Activated naive CD8-positive, alpha-beta T cell treated with anti-CD3 and anti-CD28 coated beads, Interleukin-2, amount 10 ng/mL, durations not matched to agents 7 days and 5 days (primary cell): ENCODE measurements around the gene SLC16A6. TPM values are rescaled to one million over a fixed set of nuclear protein-coding genes. Genes with fewer than 3 reads are reported as not detected.
"Not testable (repeated sequence)": the region's sequence is repeated elsewhere in the genome, so short reads cannot be mapped to it uniquely, and the experiment has no call there.

ENCODE experiments used
- ATAC-seq: fragments of 150-1000 bp; cut with Tn5 transposase; one replicate; pipeline ENCODE4 v1.10.0; 2021; ENCODE audit warnings: low read depth, moderate library complexity
- POLR2A ChIA-PET: fragments of 350-600 bp; sonication (Branson Sonifier 250); formaldehyde crosslinking; loops from one replicate; lab custom pipeline; 2021; ENCODE audit warnings: antibody characterized with exemption; lab: Charles Lee
- DNase-seq: peaks from one replicate; pipeline ENCODE4 v3.0.0; 2021
- H3K27ac Mint-ChIP-seq: one replicate; pipeline ENCODE4 v1.8.0; 2022; ENCODE audit warnings: mild to moderate bottlenecking, mixed read lengths
- H3K27me3 Mint-ChIP-seq: one replicate; pipeline ENCODE4 v1.8.0; 2022; ENCODE audit warnings: mild to moderate bottlenecking, moderate library complexity, mixed read lengths
- H3K36me3 Mint-ChIP-seq: one replicate; pipeline ENCODE4 v1.8.0; 2021; ENCODE audit warnings: mild to moderate bottlenecking, mixed read lengths
- H3K4me1 Mint-ChIP-seq: one replicate; pipeline ENCODE4 v1.8.0; 2021; ENCODE audit warnings: mixed read lengths
- H3K4me3 Mint-ChIP-seq: one replicate; pipeline ENCODE4 v1.8.0; 2022; ENCODE audit warnings: mild to moderate bottlenecking, moderate library complexity, mixed read lengths
- H3K9me3 Mint-ChIP-seq: one replicate; pipeline ENCODE4 v1.8.0; 2021; ENCODE audit warnings: mixed read lengths
- total RNA-seq, 2 experiments: library from RNA; stranded (reverse); gene quantifications; one replicate each; pipeline ENCODE4 v1.2.3, GENCODE V29; 2021

SLC16A6 gene
- total RNA-seq, 2 experiments from 2014 or later, result 5.8 to 6.5 TPM

DNA sequence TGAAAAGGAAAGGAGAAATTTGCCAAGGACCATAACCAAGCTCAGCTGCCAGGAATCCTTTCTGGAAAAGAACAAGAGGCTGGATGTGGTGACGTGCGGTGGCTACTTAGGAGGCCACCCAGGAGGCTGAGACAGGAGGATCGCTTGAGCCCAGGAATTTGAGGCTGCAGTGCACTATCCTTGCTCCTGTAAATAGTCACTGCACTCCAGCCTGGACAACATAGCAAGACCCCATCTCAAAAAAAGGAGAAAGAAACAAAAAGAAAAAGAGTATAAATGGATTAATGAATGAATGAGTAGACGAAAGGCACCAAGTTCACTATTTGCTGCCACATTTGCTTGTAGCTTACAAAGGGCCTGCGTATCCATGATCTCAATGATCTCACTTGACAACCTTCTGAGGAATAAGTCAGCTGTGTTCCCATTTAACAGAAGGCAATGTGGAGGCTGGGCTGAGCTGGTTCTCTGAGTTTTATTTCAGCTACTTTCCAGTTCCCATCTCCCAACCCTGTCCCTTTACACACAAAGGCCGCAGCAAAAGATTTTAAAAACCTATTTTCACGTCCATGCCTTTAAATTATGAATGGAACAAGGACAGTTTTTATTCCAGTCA, 30.1 kb upstream of the SLC16A6 start:
- ATAC-seq (no peak), DNase-seq (no peak)
- H3K4me1 Mint-ChIP-seq, result peaks cover 13% of the 10 kb centered on the region
- H3K9me3 Mint-ChIP-seq, result peaks cover 3% of the 10 kb centered on the region
- H3K27me3 Mint-ChIP-seq, result no peaks in the 10 kb centered on the region
- POLR2A ChIA-PET, result no interaction called here
- no peak overlapping the region for H3K4me3 Mint-ChIP-seq
- peaks cover 5% of the 10 kb centered on the region for H3K36me3 Mint-ChIP-seq
- no peak overlapping the region for H3K27ac Mint-ChIP-seq

DNA sequence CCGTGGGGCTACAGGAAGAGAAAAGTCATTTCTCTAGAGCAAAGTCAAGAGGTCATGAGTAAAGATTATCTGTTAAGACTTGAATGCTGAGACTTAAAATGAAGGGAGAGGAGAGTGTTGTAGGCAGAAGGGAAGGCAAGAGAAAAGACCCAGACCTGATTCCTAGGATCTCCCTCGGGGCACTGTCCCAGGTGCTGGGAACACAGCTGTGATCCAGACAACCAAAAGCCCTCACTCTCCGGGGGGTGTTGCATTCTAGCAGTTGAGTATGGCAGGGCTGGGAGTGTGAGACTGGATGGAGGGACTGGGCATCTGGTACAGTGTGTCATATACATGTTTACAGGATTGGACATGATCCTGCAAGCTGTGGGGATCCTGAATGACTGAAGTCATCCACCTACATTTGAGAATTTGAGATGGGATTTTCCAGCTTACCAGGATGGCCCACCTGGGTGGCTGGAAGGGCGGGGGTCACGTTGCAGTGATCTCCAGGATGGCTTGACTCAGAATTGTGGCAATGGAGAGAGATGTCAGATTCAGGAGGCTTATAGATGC, 29.5 kb upstream of the SLC16A6 start:
- Mint-ChIP-seq H3K4me3 (no peak overlapping the region), H3K4me1 (peaks cover 15% of the 10 kb centered on the region), H3K9me3 (peaks cover 4% of the 10 kb centered on the region), H3K27ac (no peak overlapping the region), H3K27me3 (no peaks in the 10 kb centered on the region), H3K36me3 (peaks cover 7% of the 10 kb centered on the region)
- ATAC-seq (no peak), DNase-seq (no peak)
- POLR2A ChIA-PET, result interaction anchor here (0.6 kb wide), 1 partner anchor 34 kb away, joined by 4 read pairs; no protein-coding TSS in a partner anchor

DNA sequence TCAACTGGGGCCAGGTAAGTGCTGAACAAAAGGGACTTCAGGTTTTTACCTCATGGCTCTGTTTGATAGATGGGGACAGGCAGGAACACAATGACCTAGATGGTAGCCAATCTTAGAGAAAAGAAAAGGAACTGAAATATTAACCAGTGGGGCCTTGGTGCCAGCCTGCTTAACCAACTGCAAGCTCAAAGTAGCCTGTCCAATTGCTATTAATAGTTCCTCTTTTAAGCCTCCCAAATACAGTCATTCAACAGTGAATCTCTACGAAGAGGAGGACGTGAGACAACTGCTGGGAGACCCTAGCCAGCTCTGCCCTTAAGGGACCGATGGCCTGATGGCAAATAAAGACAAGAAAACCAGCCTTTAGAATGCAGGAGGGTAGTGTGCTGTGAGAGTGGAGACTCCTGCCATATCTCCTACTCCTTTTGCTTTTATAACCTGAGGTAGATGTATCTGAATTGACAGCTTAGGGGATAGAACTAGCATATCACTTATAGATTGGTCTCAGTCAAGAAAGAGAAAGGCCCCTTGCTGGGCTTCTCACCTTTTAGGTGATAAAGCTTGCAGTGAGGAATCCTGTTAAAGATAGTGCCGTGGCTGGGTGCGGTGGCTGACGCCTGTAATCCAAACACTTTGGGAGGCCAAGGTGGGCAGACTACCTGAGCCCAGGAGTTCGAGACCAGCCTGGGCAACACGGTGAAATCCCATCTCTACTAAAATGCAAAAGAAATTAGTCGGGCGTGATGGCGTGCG, 28.7 kb upstream of the SLC16A6 start:
- H3K27ac Mint-ChIP-seq, result no peak overlapping the region
- peaks cover 22% of the 10 kb centered on the region for H3K4me1 Mint-ChIP-seq

DNA sequence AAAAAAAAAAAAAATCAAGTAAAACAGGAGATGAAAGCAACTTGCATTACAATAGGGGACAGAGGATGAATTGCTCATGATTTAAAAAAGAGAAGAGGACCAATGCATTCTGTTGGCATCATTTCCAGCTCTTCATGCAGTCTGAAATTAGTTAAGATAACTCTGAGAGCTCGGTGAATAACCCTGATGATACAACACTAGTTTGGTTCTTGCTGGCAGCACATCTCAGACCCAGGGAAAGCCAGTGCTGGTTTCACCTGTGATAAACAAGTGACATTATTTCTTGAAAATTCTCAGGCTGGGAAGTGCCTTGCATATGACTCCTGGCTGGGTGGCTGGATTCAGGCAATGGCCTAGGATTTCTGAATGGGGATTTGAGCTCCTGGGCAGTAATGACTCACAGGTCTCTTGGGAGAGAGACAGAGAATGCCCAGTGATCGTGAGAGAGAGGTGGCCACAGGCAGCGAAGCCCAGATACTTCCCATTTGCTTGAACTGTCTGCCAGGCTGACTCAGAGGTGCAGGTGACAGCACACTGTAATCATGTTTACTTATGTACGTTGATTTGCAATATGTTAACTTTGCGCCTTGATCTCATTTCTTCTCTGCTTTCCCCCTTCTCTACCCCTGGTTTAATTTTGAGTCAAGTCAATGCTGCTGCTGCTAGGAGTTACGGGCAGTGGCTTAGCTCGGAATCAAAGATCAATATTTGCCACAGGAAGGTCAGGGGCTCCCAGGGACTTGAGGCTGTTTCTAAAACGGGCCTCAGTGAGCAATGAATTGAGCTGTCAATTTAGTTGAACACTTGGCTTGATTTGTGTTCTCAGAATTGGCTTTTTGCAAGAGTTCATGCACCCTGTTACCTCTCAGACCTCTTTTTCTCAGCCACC, 27.4 kb upstream of the SLC16A6 start:
- peaks cover 6% of the 10 kb centered on the region for H3K36me3 Mint-ChIP-seq
- no peak for DNase-seq
- H3K9me3 Mint-ChIP-seq, result peaks cover 4% of the 10 kb centered on the region
- H3K27me3 Mint-ChIP-seq, result no peaks in the 10 kb centered on the region
- POLR2A ChIA-PET, result interaction anchor here (0.9 to 1.5 kb wide), 3 partner anchors 9 to 11 kb away, joined by 3 to 4 read pairs (median 3); no protein-coding TSS in a partner anchor
- H3K27ac Mint-ChIP-seq, result no peak overlapping the region
- H3K4me3 Mint-ChIP-seq, result no peak overlapping the region
- peaks cover 23% of the 10 kb centered on the region for H3K4me1 Mint-ChIP-seq
- no peak for ATAC-seq

More for the DNA sequence above, 28.7 kb upstream of the SLC16A6 start:
- no peak for ATAC-seq
- Mint-ChIP-seq H3K27me3 (no peaks in the 10 kb centered on the region), H3K4me3 (no peak overlapping the region), H3K36me3 (peaks cover 6% of the 10 kb centered on the region), H3K9me3 (peaks cover 4% of the 10 kb centered on the region)
- POLR2A ChIA-PET, result interaction anchor here (1.5 kb wide), 1 partner anchor 10 kb away, joined by 4 read pairs; no protein-coding TSS in a partner anchor
- no peak for DNase-seq

DNA sequence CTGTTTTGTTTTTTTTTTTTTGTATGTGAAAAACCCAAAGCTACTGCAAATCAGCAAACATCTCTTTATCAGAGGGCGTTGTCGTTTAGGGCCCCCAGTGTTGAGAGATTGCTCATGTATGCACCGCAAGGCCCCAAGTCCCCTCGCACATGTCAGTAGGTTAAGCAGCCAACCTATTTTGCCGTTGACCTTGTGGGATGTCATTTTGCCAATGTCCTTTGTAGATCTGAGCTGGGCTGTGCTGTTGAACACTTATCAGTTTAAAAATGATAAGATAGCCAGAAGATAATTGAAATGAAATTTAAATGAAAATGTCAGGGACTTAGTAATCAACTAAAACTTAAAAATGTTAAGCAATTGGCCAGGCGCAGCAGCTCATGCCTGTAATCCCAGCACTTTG, 26.5 kb upstream of the SLC16A6 start:
- Mint-ChIP-seq H3K27me3 (no peaks in the 10 kb centered on the region), H3K4me3 (no peak overlapping the region), H3K36me3 (peaks cover 6% of the 10 kb centered on the region), H3K9me3 (peaks cover 4% of the 10 kb centered on the region), H3K4me1 (peaks cover 27% of the 10 kb centered on the region), H3K27ac (no peak overlapping the region)
- no peak for DNase-seq
- POLR2A ChIA-PET, result interaction anchor here (0.9 to 1.3 kb wide), 2 partner anchors 8 to 10 kb away, joined by 3 read pairs; no protein-coding TSS in a partner anchor
- ATAC-seq, result no peak

DNA sequence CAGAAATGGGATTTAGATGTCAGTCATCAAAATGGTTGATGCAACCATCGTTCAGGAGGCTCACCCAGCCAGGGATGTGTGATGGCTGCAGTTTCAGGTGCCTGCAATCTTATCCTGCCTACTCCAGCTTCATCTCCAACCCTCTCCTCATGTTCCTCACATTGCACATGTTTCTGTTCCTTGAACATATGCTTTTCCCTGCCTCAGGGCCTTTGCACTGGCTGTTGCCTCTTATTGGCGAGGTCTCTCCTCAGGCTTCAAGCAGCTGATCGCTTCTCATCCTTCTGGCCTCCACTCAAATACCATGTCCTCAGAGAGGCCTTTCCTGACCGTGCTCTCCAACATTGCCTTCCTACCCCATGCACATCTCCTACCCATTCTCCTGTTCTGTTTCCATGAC, 25.0 kb upstream of the SLC16A6 start:
- POLR2A ChIA-PET, result interaction anchor here (3.1 kb wide), 1 partner anchor 24 kb away, joined by 12 read pairs; the partner anchor contains the start of genes ARSG and SLC16A6
- no peak overlapping the region for H3K27ac Mint-ChIP-seq
- H3K9me3 Mint-ChIP-seq, result peaks cover 4% of the 10 kb centered on the region
- no peaks in the 10 kb centered on the region for H3K27me3 Mint-ChIP-seq
- ATAC-seq (no peak), DNase-seq (no peak)
- H3K36me3 Mint-ChIP-seq, result peaks cover 11% of the 10 kb centered on the region
- H3K4me3 Mint-ChIP-seq, result no peak overlapping the region
- H3K4me1 Mint-ChIP-seq, result peaks cover 34% of the 10 kb centered on the region

DNA sequence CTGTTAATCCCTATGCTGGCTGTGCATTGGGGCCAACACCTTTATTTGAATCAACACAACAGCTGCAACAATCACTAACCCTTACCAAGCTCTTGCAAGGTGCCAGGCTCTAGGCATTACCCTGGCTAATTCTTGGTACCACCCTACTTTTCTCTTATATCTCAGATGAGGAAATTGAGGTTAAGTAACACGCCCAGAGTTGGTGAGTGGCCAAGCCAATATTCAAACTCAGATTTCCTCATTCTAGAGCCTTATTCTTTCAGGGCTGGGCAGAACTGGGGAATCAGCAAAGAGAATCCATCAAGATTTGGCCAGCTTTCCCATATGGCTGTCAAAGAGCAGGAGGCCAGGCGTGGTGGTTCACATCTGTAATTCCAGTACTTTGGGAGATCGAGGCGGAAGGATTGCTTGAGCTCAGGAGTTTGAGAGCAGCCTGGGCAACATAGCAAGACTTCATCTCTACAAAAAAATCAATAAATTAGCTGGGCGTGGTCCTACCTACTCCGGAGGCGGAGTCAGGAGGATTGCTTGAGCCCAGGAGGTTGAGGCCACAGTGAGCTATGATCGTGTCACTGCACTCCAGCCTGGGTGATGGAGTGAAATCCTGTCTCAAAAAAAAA, 24.1 kb upstream of the SLC16A6 start:
- DNase-seq, result no peak
- peak; percentile 78 for ATAC-seq
- Mint-ChIP-seq H3K9me3 (peaks cover 4% of the 10 kb centered on the region), H3K4me1 (peaks cover 43% of the 10 kb centered on the region), H3K27ac (peak overlapping the region; percentile 82), H3K36me3 (peaks cover 11% of the 10 kb centered on the region), H3K27me3 (no peaks in the 10 kb centered on the region), H3K4me3 (peak overlapping the region; percentile 69)
- POLR2A ChIA-PET, result interaction anchor here (0.6 to 3.1 kb wide), 5 partner anchors 18 to 117 kb away, joined by 3 to 12 read pairs (median 4); partner anchors contain the start of genes ARSG and SLC16A6

DNA sequence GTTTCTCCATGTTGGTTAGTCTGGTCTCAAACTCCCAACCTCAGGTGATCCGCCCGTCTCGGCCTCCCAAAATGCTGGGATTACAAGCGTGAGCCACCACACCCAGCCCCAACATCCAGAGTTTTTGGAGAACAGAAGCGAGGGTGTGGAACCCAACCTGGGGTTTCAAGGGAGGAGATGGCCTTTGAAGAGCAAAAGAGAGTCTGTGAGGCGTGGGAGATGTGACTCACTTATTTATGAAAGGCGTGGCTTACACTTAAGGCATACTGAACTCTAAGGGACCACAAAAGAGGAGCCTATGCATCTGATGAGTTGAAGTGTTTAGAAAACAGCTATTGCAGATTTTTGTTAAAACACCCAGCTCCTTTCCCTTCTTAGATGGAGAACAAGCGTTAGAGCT, 19.2 kb upstream of the SLC16A6 start:
- no peak overlapping the region for H3K27ac Mint-ChIP-seq
- no peak overlapping the region for H3K4me3 Mint-ChIP-seq
- DNase-seq, result no peak
- POLR2A ChIA-PET, result interaction anchor here (0.7 to 1.3 kb wide), 2 partner anchors 8 to 36 kb away, joined by 3 to 4 read pairs; no protein-coding TSS in a partner anchor
- no peaks in the 10 kb centered on the region for H3K27me3 Mint-ChIP-seq
- peak; percentile 72 for ATAC-seq
- H3K4me1 Mint-ChIP-seq, result peaks cover 32% of the 10 kb centered on the region
- no peaks in the 10 kb centered on the region for H3K9me3 Mint-ChIP-seq
- H3K36me3 Mint-ChIP-seq, result peaks cover 12% of the 10 kb centered on the region

DNA sequence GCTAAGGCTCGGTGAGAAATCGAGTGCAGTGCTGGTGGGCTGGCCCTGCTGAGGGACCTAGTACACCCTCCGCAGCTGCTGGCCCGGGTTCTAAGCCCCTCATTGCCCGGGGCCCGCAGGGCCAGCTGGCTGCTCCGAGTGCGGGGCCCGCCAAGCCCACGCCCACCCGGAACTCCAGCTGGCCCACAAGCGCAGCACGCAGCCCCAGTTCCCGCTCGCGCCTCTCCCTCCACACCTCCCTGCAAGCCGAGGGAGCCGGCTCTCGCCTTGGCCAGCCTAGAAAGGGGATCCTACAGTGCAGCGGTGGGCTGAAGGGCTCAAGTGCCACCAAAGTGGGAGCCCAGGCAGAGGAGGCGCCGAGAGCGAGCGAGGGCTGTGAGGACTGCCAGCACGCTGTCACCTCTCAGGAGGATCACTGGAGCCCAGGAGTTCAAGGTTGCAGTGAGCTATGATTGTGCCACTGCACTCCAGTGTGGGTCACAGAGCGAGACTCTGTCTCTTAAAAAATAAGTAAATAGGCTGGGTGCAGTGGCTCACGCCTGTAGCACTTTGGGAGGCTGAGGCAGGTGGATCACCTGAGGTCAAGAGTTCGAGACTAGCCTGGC, 18.2 kb upstream of the SLC16A6 start:
- not testable (repeated sequence) for H3K9me3 Mint-ChIP-seq, H3K27ac Mint-ChIP-seq, DNase-seq, H3K27me3 Mint-ChIP-seq, H3K4me3 Mint-ChIP-seq, ATAC-seq
- H3K4me1 Mint-ChIP-seq, result peaks cover 25% of the 10 kb centered on the region
- H3K36me3 Mint-ChIP-seq, result peaks cover 11% of the 10 kb centered on the region
- POLR2A ChIA-PET, result interaction anchor here (0.7 to 2.5 kb wide), 2 partner anchors 9 to 18 kb away, joined by 3 to 7 read pairs; partner anchors contain the start of genes ARSG and SLC16A6

DNA sequence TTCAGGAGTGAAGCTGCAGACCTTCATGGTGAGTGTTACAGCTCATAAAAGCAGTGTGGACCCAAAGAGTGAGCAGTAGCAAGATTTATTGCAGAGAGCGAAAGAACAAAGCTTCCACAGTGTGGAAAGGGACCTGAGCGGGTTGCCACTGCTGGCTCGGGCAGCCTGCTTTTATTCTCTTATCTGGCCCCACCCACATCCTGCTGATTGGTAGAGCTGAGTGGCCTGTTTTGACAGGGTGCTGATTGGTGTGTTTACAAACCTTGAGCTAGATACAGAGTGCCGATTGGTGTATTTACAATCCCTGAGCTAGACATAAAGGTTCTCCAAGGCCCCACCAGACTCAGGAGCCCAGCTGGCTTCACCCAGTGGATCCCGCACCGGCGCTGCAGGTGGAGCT, 17.6 kb upstream of the SLC16A6 start:
- not testable (repeated sequence) for H3K9me3 Mint-ChIP-seq, H3K27ac Mint-ChIP-seq, DNase-seq, H3K27me3 Mint-ChIP-seq, H3K4me3 Mint-ChIP-seq, ATAC-seq
- Mint-ChIP-seq H3K36me3 (peaks cover 11% of the 10 kb centered on the region), H3K4me1 (peaks cover 22% of the 10 kb centered on the region)
- POLR2A ChIA-PET, result interaction anchor here (1.2 to 2.5 kb wide), 2 partner anchors 9 to 18 kb away, joined by 3 to 7 read pairs; partner anchors contain the start of genes ARSG and SLC16A6

DNA sequence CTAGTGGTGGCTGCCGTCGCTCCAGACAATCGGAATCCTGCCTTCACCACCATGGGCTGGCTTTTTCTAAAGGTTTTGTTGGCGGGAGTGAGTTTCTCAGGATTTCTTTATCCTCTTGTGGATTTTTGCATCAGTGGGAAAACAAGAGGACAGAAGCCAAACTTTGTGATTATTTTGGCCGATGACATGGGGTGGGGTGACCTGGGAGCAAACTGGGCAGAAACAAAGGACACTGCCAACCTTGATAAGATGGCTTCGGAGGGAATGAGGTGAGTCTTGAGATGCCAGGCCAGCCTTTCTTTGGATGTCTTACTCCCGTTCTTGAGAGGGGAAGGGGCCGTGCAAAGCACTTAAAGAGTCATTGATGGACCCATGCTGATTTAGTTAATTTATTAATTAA, 16.5 kb upstream of the SLC16A6 start:
- H3K27me3 Mint-ChIP-seq, result no peaks in the 10 kb centered on the region
- H3K4me3 Mint-ChIP-seq, result no peak overlapping the region
- POLR2A ChIA-PET, result interaction anchor here (0.9 to 2.5 kb wide), 3 partner anchors 10 to 17 kb away, joined by 3 to 7 read pairs (median 3); partner anchors contain the start of genes ARSG and SLC16A6
- no peaks in the 10 kb centered on the region for H3K9me3 Mint-ChIP-seq
- ATAC-seq (no peak), DNase-seq (no peak)
- H3K36me3 Mint-ChIP-seq, result peaks cover 11% of the 10 kb centered on the region
- peaks cover 18% of the 10 kb centered on the region for H3K4me1 Mint-ChIP-seq
- no peak overlapping the region for H3K27ac Mint-ChIP-seq
